Fibroblast of lung (primary cell): ENCODE data around the gene MEGF10. TPM values are rescaled to one million over a fixed set of nuclear protein-coding genes. Genes with fewer than 3 reads are reported as not detected.

Experiments
- DNase-seq, 2 donors: peaks; one replicate each; pipeline versions ENCODE4 v3.0.0 to v3.0.0-alpha.2; 2010; ENCODE audit warnings: low read depth in 2 of 2
- H2AFZ ChIP-seq: 2 replicates; pipeline ENCODE4 v1.5.1; 2012; ENCODE audit warnings: low read length, control low read depth, inconsistent platforms
- H3K27ac ChIP-seq: 2 replicates; pipeline ENCODE4 v1.5.1; 2011; ENCODE audit warnings: low read length, control low read depth; ENCODE audit not compliant: insufficient read depth
- H3K27me3 ChIP-seq: 2 replicates; pipeline ENCODE4 v1.5.1; 2011; ENCODE audit warnings: mild to moderate bottlenecking, low read length; ENCODE audit not compliant: control insufficient read depth, insufficient read depth
- H3K36me3 ChIP-seq: 2 replicates; pipeline ENCODE4 v1.5.1; 2011; ENCODE audit warnings: low read length; ENCODE audit not compliant: control insufficient read depth, insufficient read depth
- H3K4me1 ChIP-seq: 2 replicates; pipeline ENCODE4 v1.5.1; 2011; ENCODE audit warnings: low read length; ENCODE audit not compliant: control insufficient read depth, insufficient read depth; ENCODE audit errors: extremely low read depth
- H3K4me2 ChIP-seq: 2 replicates; pipeline ENCODE4 v1.5.1; 2011; ENCODE audit warnings: low read length, control low read depth; ENCODE audit not compliant: insufficient read depth; ENCODE audit errors: extremely low read depth
- H3K4me3 ChIP-seq, 4 experiments: fragments of 200-600 bp in 1 of 4; sonication (generic) in 1 of 4; replicated peaks in 1 of 4; 2 replicates each; pipeline ENCODE4 v1.5.1; 2011 to 2016; ENCODE audit warnings: low read length in 4 of 4, low read depth in 3 of 4, mild to moderate bottlenecking in 3 of 4, control low read depth in 2 of 4, inconsistent platforms in 1 of 4, mixed read lengths in 1 of 4; ENCODE audit not compliant: insufficient read depth in 1 of 4; ENCODE audit errors: control extremely low read depth in 1 of 4
- H3K79me2 ChIP-seq: 2 replicates; pipeline ENCODE4 v1.5.1; 2012; ENCODE audit warnings: mild to moderate bottlenecking, low read length, inconsistent platforms; ENCODE audit not compliant: control insufficient read depth, insufficient read depth
- H3K9ac ChIP-seq: 2 replicates; pipeline ENCODE4 v1.5.1; 2011; ENCODE audit warnings: mild to moderate bottlenecking, low read length, control low read depth; ENCODE audit not compliant: insufficient read depth
- H3K9me3 ChIP-seq: 2 replicates; pipeline ENCODE4 v1.5.1; 2012; ENCODE audit warnings: low read depth, low read length; ENCODE audit not compliant: control insufficient read depth, insufficient read depth
- H4K20me1 ChIP-seq: 2 replicates; pipeline ENCODE4 v1.5.1; 2011; ENCODE audit warnings: low read length; ENCODE audit not compliant: control insufficient read depth, insufficient read depth; ENCODE audit errors: extremely low read depth
- EZH2 ChIP-seq: IDR thresholded peaks from 2 replicates; pipeline ENCODE4 v1.5.1; 2012; ENCODE audit warnings: low read length, control low read depth, mild to moderate bottlenecking; ENCODE audit errors: missing control alignments
- polyA plus RNA-seq, 2 donors: library from polyadenylated mRNA; depleted of rRNA in 1 of 2; stranded (reverse) in 1 of 2; unstranded in 1 of 2; fragments of >200 nt; gene quantifications; 2 replicates each; pipeline ENCODE4 v1.2.1, GENCODE V29; 2011 to 2012; ENCODE audit warnings: missing spikeins in 1 of 2
- total RNA-seq: library from RNA; depleted of rRNA; stranded (reverse); fragments of >200 nt; gene quantifications from 2 replicates; pipeline ENCODE4 v1.2.1, GENCODE V29; 2014
- TF ChIP-seq, protein P1 (sequence below), 2 donors: IDR thresholded peaks in 1 of 2; conservative IDR thresholded peaks in 1 of 2; 1 replicate in 1 of 2; 2 replicates in 1 of 2; pipeline ENCODE4 v1.5.1; 2011 to 2012; ENCODE audit warnings: low read length in 2 of 2, control low read depth in 1 of 2, inconsistent platforms in 1 of 2, low read depth in 1 of 2, mild to moderate bottlenecking in 1 of 2

The MEGF10 gene
- total and polyA plus RNA-seq, 2 donors (not counting 1 experiment from before 2014, with no cell fraction given), result under 0.01 to 0.02 TPM

- H3K4me3 ChIP-seq, result no peak overlapping the region
- H3K4me1 ChIP-seq, result no peaks in the 10 kb centered on the region
- TF ChIP-seq, protein P1, sequence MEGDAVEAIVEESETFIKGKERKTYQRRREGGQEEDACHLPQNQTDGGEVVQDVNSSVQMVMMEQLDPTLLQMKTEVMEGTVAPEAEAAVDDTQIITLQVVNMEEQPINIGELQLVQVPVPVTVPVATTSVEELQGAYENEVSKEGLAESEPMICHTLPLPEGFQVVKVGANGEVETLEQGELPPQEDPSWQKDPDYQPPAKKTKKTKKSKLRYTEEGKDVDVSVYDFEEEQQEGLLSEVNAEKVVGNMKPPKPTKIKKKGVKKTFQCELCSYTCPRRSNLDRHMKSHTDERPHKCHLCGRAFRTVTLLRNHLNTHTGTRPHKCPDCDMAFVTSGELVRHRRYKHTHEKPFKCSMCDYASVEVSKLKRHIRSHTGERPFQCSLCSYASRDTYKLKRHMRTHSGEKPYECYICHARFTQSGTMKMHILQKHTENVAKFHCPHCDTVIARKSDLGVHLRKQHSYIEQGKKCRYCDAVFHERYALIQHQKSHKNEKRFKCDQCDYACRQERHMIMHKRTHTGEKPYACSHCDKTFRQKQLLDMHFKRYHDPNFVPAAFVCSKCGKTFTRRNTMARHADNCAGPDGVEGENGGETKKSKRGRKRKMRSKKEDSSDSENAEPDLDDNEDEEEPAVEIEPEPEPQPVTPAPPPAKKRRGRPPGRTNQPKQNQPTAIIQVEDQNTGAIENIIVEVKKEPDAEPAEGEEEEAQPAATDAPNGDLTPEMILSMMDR (conservative IDR thresholded peaks at IDR 0.05 in 1 of 2, IDR thresholded peaks at IDR 0.05 in 1 of 2; ENCODE audit: low read depth in 1 of 2, low read length in 2 of 2), result no peak
- TF ChIP-seq EZH2, result no peak
These were observed 64.7 kb downstream of the MEGF10 start for GRCh38 chr5:127355337-127355736.

DNA sequence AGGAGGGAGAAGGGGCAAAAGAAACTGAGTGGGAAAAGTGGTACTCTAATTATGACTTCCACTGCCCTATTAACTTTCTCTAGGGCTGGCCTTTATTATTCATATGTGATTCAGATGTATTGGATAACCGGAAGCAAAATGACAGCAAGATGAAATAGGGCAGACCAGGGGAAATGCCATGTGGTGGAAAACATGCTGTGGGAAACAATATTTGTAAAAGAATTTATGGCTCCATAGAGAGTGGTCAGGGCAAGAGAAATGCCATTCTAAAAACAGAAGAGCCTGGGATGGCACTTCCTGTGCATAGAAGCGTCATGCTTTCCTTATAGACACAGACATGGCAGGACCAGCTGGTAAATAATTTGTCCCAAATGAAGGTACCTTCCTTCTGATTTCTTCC lies 67.7 kb downstream of the MEGF10 start:
- H4K20me1 ChIP-seq, result no peaks in the 10 kb centered on the region
- H3K4me2 ChIP-seq, result no peak overlapping the region
- H3K79me2 ChIP-seq, result no peaks in the 10 kb centered on the region
- no peak overlapping the region for H3K4me3 ChIP-seq
- TF ChIP-seq, protein P1 (conservative IDR thresholded peaks at IDR 0.05 in 1 of 2, IDR thresholded peaks at IDR 0.05 in 1 of 2; ENCODE audit: low read depth in 1 of 2, low read length in 2 of 2), result no peak
- TF ChIP-seq EZH2, result no peak
- H3K27me3 ChIP-seq, result no peaks in the 10 kb centered on the region
- H3K9me3 ChIP-seq, result no peaks in the 10 kb centered on the region
- no peak overlapping the region for H3K9ac ChIP-seq
- no peaks in the 10 kb centered on the region for H3K36me3 ChIP-seq
- DNase-seq, result peak in 1 of 2 donors; percentile 45
- no peak overlapping the region for H3K27ac ChIP-seq
- no peak overlapping the region for H2AFZ ChIP-seq
- no peaks in the 10 kb centered on the region for H3K4me1 ChIP-seq

More at GRCh38 chr5:127355337-127355736, 64.7 kb downstream of the MEGF10 start:
- no peaks in the 10 kb centered on the region for H3K9me3 ChIP-seq
- H3K36me3 ChIP-seq, result no peaks in the 10 kb centered on the region
- no peak overlapping the region for H3K4me2 ChIP-seq
- no peak overlapping the region for H3K27ac ChIP-seq
- no peaks in the 10 kb centered on the region for H3K79me2 ChIP-seq
- no peaks in the 10 kb centered on the region for H3K27me3 ChIP-seq
- DNase-seq, result no peak
- H3K9ac ChIP-seq, result no peak overlapping the region
- H4K20me1 ChIP-seq, result no peaks in the 10 kb centered on the region
- H2AFZ ChIP-seq, result no peak overlapping the region

DNA sequence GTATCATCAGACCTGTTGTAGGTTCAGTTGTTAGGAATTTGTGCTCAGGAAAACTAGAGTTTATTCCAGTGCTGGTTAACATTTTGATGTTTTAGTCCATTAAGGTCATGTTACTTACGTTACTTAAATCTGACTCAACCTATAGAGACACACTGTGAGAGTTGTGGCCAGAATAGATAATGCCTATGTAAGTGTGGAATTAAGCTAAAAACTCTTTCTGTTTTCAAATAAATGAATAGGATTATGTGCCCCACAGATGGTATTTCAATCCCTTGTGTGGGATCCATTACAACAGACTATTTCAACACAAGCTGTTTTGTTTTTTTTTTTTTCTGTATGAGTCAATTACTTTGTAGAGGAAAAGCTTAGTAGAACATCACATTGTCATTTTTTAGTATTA lies 68.1 kb downstream of the MEGF10 start:
- H3K9me3 ChIP-seq, result no peaks in the 10 kb centered on the region
- peak in 1 of 2 donors; percentile 9 for DNase-seq
- H3K27me3 ChIP-seq, result no peaks in the 10 kb centered on the region
- no peak overlapping the region for H3K4me2 ChIP-seq
- H2AFZ ChIP-seq, result no peak overlapping the region
- no peak overlapping the region for H3K4me3 ChIP-seq
- no peaks in the 10 kb centered on the region for H3K4me1 ChIP-seq
- no peaks in the 10 kb centered on the region for H4K20me1 ChIP-seq
- H3K79me2 ChIP-seq, result no peaks in the 10 kb centered on the region
- no peak for TF ChIP-seq EZH2
- TF ChIP-seq, protein P1 (conservative IDR thresholded peaks at IDR 0.05 in 1 of 2, IDR thresholded peaks at IDR 0.05 in 1 of 2; ENCODE audit: low read depth in 1 of 2, low read length in 2 of 2), result no peak
- H3K36me3 ChIP-seq, result no peaks in the 10 kb centered on the region
- no peak overlapping the region for H3K27ac ChIP-seq
- no peak overlapping the region for H3K9ac ChIP-seq
